HG02870 (cell line): Measurements from ENCODE around the gene ELL.

Experiments
- ATAC-seq: cut with Tn5 transposase; IDR thresholded peaks from one replicate; pipeline ENCODE4 v1.9.1; 2021; ENCODE audit warnings: mild to moderate bottlenecking, moderate library complexity; ENCODE audit not compliant: unreplicated experiment

The ELL gene

GRCh38 chr19:18449552-18449951 is 72.3 kb downstream of the ELL start:
- no peak for ATAC-seq

GRCh38 chr19:18446811-18447359 is 75.0 kb downstream of the ELL start:
- ATAC-seq, result no peak

GRCh38 chr19:18446145-18446810 is 75.6 kb downstream of the ELL start:
- no peak for ATAC-seq

GRCh38 chr19:18445262-18445948 is 76.5 kb downstream of the ELL start:
- no peak for ATAC-seq

- no peak for ATAC-seq
Measured at GRCh38 chr19:18444513-18444912, 77.4 kb downstream of the ELL start.

GRCh38 chr19:18443831-18444230 is 78.0 kb downstream of the ELL start:
- no peak for ATAC-seq

GRCh38 chr19:18443406-18443805 is 78.5 kb downstream of the ELL start:
- ATAC-seq, result no peak

GRCh38 chr19:18442941-18443340 is 78.9 kb downstream of the ELL start:
- ATAC-seq, result no peak

GRCh38 chr19:18441804-18442788 is 79.8 kb downstream of the ELL start:
- no peak for ATAC-seq

- ATAC-seq, result no peak
Measured at GRCh38 chr19:18440936-18441803, 80.7 kb downstream of the ELL start.

GRCh38 chr19:18440415-18440877 is 81.4 kb downstream of the ELL start:
- ATAC-seq, result no peak

GRCh38 chr19:18439910-18440237 is 82.0 kb downstream of the ELL start:
- no peak for ATAC-seq

- no peak for ATAC-seq
Measured at GRCh38 chr19:18439025-18439909, 82.6 kb downstream of the ELL start.

- ATAC-seq, result no peak
Measured at GRCh38 chr19:18438331-18439024, 83.4 kb downstream of the ELL start.

- no peak for ATAC-seq
Measured at GRCh38 chr19:18437491-18438330, 84.2 kb downstream of the ELL start, which contains the start of gene ISYNA1. Gene ISYNA1, minus strand, starts transcription at chr19:18438133. Its CDS starts 154 bp downstream, at chr19:18437979.

- peak; percentile 48 for ATAC-seq
Measured at GRCh38 chr19:18436671-18437490, 85.0 kb downstream of the ELL start.
